ENCODE measurements around the gene ATP9B. TPM values are rescaled to one million over a fixed set of nuclear protein-coding genes. Genes with fewer than 3 reads are reported as not detected.

Gene ATP9B, protein sequence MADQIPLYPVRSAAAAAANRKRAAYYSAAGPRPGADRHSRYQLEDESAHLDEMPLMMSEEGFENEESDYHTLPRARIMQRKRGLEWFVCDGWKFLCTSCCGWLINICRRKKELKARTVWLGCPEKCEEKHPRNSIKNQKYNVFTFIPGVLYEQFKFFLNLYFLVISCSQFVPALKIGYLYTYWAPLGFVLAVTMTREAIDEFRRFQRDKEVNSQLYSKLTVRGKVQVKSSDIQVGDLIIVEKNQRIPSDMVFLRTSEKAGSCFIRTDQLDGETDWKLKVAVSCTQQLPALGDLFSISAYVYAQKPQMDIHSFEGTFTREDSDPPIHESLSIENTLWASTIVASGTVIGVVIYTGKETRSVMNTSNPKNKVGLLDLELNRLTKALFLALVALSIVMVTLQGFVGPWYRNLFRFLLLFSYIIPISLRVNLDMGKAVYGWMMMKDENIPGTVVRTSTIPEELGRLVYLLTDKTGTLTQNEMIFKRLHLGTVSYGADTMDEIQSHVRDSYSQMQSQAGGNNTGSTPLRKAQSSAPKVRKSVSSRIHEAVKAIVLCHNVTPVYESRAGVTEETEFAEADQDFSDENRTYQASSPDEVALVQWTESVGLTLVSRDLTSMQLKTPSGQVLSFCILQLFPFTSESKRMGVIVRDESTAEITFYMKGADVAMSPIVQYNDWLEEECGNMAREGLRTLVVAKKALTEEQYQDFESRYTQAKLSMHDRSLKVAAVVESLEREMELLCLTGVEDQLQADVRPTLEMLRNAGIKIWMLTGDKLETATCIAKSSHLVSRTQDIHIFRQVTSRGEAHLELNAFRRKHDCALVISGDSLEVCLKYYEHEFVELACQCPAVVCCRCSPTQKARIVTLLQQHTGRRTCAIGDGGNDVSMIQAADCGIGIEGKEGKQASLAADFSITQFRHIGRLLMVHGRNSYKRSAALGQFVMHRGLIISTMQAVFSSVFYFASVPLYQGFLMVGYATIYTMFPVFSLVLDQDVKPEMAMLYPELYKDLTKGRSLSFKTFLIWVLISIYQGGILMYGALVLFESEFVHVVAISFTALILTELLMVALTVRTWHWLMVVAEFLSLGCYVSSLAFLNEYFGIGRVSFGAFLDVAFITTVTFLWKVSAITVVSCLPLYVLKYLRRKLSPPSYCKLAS
- 19.1 and 20.9 TPM in 2 replicates for total RNA-seq (2021)
- long read RNA-seq, full-length matches to known transcripts, result 75 of 104 reads
- long read RNA-seq, partial matches to known transcripts, result 7 of 104 reads
- long read RNA-seq, other reads (novel, unspliced or antisense), result 22 of 104 reads

DNA sequence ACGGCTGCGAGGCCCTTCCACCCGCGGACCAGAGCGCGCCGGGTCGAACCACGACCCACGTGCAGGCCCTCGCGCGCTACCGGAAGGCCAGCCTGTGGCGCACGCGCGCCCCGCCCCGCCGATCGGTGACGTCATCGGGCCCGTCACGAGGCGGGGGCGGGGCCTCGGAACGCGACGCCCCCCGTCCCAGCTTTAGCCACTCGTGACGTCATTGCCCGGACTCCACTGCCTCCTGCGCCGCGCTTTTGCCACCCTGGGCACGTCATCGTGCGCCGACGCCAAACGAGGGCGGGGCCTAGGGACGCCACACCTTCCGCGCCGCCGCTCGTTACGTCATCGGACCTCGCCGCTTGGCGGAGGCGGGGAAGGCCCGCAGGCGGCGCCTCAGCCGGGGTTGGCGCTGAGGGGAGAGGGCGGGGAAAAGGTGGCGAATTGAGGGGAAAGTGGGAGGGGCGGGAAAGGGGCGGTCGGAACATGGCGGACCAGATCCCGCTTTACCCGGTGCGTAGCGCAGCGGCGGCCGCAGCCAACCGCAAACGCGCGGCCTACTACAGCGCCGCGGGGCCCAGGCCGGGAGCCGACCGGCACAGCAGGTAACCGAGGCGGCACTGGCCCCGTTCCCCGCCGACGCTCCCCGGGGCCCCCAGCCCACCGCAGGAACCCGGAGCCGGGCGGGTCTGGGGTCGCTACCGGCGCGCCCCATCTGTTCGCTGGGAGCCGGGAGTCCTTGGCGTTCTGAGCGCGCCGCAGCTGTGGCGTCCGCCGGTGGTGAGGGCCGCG is at the start of gene ATP9B:
Gene ATP9B, plus strand, starts transcription at position 458 of the 780 bp plus-strand sequence. Its CDS starts 17 bp downstream, at position 475.
- Histone ChIP-seq H3K56ac (ENCODE audit: insufficient read length, low read depth, low read length) (no peak within 1 kb of the TSS), H2AK5ac (ENCODE audit: insufficient read length, low read length) (no peak within 1 kb of the TSS), H2BK5ac (ENCODE audit: insufficient read length, low read length) (no peak within 1 kb of the TSS), H4K20me1 (ENCODE audit: control insufficient read depth, insufficient read depth, insufficient read length) (no peaks in the 10 kb centered on the region), H4K5ac (ENCODE audit: insufficient read length, low read depth, low read length) (no peak within 1 kb of the TSS), H3T11ph (ENCODE audit: low read length) (peak within 1 kb of the TSS; percentile 40), H2BK20ac (ENCODE audit: low read depth, low read length, poor library complexity, severe bottlenecking) (no peak within 1 kb of the TSS), H3K23ac (ENCODE audit: insufficient read length, low read depth, low read length) (no peak within 1 kb of the TSS), H3K4me2 (ENCODE audit: insufficient read depth, insufficient read length, low read length) (peak within 1 kb of the TSS; percentile 76), H3K18ac (ENCODE audit: insufficient read length, low read depth, low read length) (peak within 1 kb of the TSS; percentile 43), H3K4ac (ENCODE audit: low read depth, low read length) (no peak within 1 kb of the TSS), H2BK120ac (ENCODE audit: low read depth, low read length, poor library complexity, severe bottlenecking) (no peak within 1 kb of the TSS), H3K27ac (ENCODE audit: insufficient read length, low read depth, low read length) (no peak within 1 kb of the TSS), H3K27me3 (ENCODE audit: insufficient read depth, low read length) (peaks cover 7% of the 10 kb centered on the region; the same call in 1 of the 2 replicates), H3K14ac (ENCODE audit: insufficient read depth, low read length) (peak within 1 kb of the TSS; percentile 69; the same call in 1 of the 2 replicates), H2BK12ac (ENCODE audit: insufficient read length, low read depth, low read length) (no peak within 1 kb of the TSS), H3K9ac (ENCODE audit: extremely low read depth, insufficient read length, low read length) (peak within 1 kb of the TSS; percentile 89), H3K79me1 (ENCODE audit: insufficient read depth, low read depth, low read length, poor library complexity, severe bottlenecking) (peaks cover 5% of the 10 kb centered on the region), H3K9me3 (ENCODE audit: control insufficient read depth, low read depth, low read length) (no peaks in the 10 kb centered on the region), H2BK15ac (ENCODE audit: low read depth, low read length) (no peak within 1 kb of the TSS), H2AFZ (ENCODE audit: low read length) (no peak within 1 kb of the TSS), H4K91ac (ENCODE audit: insufficient read length, low read depth, low read length) (no peak within 1 kb of the TSS), H3K79me2 (ENCODE audit: insufficient read depth, low read length) (peaks cover 12% of the 10 kb centered on the region; the same call in 1 of the 2 replicates), H3K4me1 (ENCODE audit: insufficient read depth, low read length) (no peaks in the 10 kb centered on the region), H3K23me2 (ENCODE audit: insufficient read length, low read depth, low read length, poor library complexity, severe bottlenecking) (peaks cover 8% of the 10 kb centered on the region), H4K8ac (replicated peaks; ENCODE audit: insufficient read length, low read depth, low read length) (no peak within 1 kb of the TSS)
- H3K4me3 Mint-ChIP-seq, result peak within 1 kb of the TSS; percentile 82 to 89
- no CpG with 5 or more reads among the region's 112 CpGs for WGBS (ENCODE audit: extremely low coverage, insufficient read length, low lambda C conversion rate)
- peaks cover 37% of the 10 kb centered on the region for H3K27me3 Mint-ChIP-seq (ENCODE audit: low read depth)
- H3K4me1 Mint-ChIP-seq, result peaks cover 4 to 8% of the 10 kb centered on the region in 2 experiments; a peak in 3 of 4 replicates
- peaks cover 54% of the 10 kb centered on the region in 2 experiments for H3K9me3 Mint-ChIP-seq
- peak; percentile 97 for DNase-seq
- H3K27ac Mint-ChIP-seq, result peak within 1 kb of the TSS in 2 of 3 experiments; percentile 59 to 89; a peak in 4 of 7 replicates
- TF ChIP-seq, protein P1, sequence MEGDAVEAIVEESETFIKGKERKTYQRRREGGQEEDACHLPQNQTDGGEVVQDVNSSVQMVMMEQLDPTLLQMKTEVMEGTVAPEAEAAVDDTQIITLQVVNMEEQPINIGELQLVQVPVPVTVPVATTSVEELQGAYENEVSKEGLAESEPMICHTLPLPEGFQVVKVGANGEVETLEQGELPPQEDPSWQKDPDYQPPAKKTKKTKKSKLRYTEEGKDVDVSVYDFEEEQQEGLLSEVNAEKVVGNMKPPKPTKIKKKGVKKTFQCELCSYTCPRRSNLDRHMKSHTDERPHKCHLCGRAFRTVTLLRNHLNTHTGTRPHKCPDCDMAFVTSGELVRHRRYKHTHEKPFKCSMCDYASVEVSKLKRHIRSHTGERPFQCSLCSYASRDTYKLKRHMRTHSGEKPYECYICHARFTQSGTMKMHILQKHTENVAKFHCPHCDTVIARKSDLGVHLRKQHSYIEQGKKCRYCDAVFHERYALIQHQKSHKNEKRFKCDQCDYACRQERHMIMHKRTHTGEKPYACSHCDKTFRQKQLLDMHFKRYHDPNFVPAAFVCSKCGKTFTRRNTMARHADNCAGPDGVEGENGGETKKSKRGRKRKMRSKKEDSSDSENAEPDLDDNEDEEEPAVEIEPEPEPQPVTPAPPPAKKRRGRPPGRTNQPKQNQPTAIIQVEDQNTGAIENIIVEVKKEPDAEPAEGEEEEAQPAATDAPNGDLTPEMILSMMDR (conservative IDR thresholded peaks at IDR 0.05), result no peak
- peaks cover 25 to 50% (median 35%) of the 10 kb centered on the region in 3 experiments for H3K36me3 Mint-ChIP-seq (ENCODE audit: insufficient read depth in 1 of 3, low read depth in 3 of 3)
